NCI-H2029 treated with DMSO at 0.1 percent for 48 hours (cell line): ENCODE data around the gene LHX5.
"Not testable (repeated sequence)": the region's sequence is repeated elsewhere in the genome, so short reads cannot be mapped to it uniquely, and the experiment has no call there.

Source experiments
- DNase-seq: peaks from one replicate; lab custom pipeline; 2025; lab: John Stamatoyannopoulos, UW

LHX5 gene

DNA sequence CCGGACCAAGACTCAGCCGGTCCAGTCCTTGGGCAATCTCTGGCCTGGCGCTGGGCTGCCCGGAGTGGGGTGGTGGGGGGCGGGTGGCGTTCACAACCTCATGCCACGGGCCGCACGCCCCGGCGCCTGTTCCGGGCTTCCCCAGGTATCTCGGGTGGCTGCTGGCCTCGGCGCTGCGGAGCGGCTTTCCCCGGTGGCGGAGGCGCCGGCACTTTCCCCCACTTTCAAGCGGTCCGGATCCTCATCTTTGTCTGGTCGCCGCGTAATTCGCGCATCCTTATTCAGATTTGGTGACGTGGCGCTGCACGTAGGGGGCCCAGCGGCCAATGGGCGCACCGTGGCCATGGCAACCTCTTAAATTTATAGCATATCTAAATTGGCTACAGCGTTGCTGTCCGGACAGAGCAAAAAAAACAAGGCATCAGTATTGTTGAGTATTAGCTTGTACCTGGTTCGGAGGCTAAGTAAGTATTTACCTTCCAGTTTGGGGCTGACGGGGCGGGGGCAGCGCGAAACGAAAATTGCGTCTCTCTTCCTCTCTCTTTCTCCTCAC, at the start of gene LHX5:
Gene LHX5, minus strand, starts transcription at position 253 of the 553 bp plus-strand sequence. CDS start 373 bp downstream, outside the sequence.
- DNase-seq: no peak

DNA sequence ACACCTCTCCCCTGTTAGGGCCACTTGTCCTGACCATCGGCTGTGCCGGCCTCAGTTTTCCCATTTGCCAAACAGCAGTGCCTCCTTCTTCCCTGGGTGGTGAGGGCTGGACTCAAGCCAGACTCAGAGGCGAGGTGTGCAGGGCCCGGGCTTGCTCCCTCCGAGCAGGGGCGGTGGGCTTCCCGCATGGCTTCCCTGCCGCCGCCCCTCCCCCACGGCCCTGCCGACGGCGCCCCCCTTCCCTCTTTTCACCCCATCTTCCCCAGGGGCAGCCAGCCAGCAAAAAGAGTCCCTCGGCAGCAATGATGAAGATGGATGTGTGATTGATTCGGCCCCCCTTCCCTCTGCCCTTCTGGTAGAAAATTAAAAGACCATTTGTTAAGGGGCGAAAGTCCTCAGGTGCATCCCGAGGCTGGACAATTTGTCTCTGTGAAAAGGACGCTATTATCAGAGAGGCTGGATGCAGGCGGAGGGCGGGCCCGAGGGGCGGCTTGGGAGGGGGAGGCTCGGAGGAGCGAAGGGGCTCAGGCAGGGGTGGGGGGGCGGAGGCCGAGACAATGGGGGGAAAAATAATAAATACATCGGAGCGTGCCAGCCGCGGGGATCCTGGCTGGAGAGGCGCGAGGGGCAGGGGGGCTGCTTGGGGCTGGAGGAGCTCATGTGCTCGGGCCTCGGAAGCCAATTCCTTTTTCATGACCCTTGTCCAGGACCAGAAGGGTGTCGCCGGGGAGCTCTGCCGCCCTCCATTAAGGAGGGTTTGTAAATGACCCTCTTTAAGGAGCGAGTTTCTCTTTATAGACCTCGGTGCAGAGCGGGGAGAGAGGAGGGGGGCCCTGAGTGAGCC, 48.0 kb upstream of the LHX5 start:
- no peak for DNase-seq

DNA sequence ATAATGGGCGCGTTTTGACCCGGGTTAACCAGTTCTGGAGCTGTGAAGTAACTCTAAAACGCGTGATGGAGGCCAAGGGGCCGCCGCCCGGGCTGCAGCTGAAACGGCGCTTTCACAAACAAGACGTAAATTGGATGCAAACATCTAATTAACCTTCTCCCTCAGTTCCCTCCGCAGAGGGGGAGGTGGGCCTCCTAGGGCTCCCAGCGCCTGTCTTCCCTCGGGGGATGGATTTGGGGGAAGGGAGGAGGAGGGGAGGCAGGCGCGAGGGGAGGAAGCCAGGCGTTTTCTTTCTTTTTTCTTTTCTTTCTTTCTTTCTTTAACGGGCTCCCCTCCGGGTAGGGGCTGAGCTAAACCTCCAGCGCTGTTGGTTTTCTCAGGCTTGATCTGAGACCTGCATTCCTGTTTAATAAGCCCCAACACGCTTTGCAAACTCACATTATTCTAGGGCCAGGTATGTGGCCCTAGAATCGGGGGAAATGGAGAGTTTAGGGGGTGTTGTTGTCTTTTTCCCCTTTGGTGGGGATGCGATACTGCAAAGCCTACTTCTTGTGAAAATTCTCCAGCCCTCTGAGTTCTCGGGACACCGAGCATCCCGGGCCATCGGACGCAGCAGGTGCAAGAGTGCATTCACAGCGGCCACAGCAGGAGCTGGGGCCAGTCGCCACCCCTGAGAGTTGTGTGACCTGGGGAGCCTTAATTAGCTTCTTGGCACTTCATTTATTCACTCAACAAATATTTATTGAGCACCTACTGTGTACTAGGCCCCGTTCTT, 43.6 kb upstream of the LHX5 start:
- no peak for DNase-seq

DNA sequence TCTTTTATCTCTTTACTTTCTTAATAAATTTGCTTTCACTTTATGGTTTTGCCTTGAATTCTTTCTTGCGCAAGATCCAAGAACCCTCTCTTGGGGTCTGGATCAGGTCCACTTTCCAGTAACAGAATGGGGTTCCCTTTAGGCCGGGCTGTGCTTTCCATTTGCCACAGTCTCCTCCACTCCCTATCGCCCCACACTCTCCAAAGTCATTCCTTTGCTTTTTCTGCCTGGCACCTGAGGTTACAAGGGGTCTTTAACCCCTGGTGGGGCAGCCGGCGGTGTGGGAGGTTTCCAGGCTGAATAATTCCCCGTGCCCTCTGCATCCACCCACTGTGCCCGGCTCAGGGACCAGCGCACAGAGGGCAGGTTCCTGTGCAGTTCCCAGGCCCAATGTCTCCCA, 42.9 kb upstream of the LHX5 start:
- DNase-seq: no peak

DNA sequence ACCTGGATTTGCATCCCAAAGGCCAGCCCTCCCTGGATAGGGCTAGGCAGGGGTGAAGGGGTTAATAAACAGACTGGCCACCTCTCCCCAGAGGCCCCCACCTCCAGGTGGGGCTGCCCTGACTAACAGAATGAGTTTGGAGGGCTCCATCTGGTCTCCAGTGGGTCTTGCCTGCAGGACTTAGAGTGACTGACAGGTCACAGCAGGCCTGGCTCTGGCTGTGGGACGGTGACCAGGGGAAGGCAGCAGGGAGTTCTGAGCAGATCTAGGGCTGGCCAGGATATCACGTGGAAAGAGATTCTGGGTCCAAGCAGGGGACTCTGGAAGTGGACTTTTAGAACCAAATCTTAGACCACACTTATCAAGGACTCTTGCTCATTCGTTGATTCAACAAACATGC, 40.9 kb upstream of the LHX5 start:
- no peak for DNase-seq

DNA sequence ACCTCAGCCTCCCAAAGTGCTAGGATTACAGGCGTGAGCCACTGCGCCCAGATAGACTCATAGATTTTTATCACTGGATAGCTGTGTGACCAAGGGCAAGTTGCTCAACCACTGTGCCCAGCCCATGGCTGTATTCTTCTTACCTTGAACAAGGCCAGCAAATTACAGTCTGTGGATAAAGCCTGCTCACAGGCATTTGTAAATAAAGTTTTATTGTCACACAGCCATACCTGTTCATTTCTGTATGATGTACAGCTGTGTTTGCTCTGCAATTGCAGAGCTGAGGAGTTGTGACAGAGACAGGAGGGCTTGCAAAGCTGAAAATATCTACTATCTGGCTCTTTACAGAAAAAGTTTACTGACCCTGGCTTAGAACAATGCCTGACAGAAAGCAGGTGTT, 35.2 kb upstream of the LHX5 start:
- DNase-seq: no peak

DNA sequence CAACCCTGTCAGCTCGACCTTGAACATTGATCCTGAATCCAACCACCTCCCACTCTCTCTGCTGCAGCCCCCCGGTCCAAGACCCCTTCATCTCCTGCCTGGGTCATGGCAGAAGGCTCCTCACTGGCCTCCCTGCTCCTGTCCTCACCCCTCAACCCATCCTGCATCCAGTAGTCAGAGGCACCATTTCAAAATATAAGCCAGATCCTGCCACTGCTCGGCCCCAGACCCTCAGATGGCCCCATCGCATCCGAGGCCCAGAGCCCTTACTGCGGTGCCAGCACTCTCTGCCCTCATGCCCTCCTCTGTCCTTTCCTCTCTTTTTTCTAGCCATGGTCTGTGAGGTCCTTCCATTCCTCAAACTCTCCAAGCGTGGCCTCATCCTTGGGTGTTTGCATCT, 34.3 kb upstream of the LHX5 start:
- DNase-seq: no peak

DNA sequence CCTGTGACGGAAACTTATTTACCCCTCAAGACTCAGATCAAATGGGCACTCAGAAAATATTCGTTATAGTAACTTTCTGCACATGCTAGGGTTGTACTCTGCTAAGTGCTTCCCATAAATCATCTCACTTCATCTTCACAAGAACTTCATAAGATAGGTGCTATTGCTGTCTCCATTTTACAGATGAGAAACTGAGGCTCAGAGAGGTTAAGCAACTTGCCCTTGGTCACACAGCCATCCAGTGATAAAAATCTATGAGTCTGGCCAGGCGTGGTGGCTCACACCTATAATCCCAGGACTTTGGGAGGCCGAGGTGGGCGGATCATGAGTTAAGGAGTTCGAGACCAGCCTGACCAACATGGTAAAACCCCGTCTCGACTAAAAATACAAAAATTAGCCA, 33.2 kb upstream of the LHX5 start:
- no peak for DNase-seq

DNA sequence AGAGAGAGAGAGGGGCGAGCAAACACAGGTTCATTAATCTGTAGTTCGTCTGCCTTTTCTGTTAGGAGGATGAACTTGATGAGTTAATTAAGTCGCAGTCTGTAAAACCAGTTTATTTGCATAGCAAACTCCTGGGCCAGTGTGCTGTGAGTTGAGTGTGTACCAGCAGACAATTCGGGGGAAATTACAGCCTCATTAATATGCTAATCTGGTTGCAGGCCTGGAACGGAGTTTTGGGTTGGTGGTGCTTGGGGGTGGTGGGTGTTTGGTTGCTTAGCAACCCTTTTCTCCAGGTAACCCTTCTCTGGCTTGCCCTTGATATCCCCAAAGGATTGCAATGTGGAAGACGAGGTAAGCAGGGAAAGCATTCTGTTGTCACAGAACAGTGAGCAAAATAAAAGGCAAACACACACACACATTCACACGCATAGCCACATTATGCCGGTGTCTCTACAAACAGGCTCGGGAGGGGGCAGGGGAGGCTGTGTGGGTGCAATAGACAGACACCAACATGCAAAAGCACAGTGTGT, 29.2 kb upstream of the LHX5 start:
- no peak for DNase-seq

DNA sequence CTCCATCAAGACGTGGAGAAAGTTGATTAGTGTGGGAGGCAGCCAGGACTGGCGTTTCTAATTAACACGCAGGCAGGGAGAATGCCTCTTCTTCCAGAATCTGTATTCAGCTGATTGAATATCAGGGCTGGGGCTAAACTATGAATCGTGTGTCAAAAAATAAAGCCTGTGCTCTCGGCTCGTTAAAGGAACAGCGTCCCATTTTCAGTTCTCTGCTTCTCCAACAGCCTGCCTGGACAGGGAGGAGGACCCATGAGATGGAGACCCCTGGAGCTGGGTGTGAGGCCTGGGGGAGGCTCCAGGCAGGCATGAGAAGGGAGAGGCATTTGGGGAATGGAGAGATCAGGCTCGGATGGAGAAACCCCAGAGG, 28.6 kb upstream of the LHX5 start:
- DNase-seq: no peak

DNA sequence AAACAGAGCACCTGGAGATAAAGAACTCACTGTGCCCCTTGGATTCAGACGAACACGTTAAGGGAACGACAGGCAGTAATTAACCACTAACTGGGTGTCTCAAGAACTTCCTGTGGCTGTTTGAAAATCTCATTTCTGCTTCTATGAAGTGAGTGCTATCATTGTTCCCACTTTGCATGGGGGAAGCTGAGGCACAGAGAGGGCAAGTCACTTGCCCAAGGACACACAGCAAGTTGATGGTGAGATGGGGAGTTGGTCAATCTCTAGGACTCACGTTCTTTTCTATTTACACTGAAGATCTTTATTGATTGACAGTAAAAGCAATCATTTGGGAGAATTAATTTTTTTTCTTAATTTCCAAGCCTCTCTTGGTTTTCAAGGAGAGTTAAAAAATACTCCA, 26.8 kb upstream of the LHX5 start:
- DNase-seq: no peak

DNA sequence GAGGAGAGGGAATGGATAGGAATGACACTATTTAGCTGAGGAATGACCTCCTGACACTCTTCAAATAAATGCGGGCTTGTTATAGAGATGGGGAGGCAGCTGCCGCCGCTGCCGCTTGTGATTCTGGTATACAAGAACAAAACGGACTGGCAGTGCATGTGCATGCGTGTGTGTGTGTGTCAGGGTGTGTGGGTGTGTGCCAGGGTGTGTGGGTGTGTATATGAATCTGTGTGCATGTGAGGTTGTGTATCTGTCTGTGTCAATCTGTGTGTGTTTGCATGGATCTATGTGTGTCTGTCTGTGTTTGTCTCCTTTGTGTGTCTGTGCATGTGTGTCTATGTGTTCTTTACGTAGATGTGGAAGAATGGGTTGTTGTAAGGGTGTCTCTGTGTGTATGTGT, 26.0 kb upstream of the LHX5 start:
- DNase-seq: no peak

DNA sequence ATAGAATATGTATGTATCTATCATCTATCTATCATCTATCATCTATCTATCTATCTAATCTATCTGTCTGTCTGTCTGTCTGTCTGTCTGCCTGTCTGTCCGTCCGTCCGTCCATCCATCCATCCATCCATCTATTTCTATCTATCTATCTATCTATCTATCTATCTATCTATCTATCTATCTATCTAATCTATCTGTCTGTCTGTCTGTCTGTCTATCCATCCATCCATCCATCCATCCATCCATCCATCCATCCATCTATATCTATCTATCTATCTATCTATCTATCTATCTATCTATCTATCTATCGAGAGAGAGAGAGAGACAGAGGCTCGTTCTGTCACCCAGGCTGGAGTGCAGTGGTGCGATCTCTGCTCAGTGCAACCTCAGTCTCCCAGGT, 24.3 kb upstream of the LHX5 start:
- DNase-seq: not testable (repeated sequence)

DNA sequence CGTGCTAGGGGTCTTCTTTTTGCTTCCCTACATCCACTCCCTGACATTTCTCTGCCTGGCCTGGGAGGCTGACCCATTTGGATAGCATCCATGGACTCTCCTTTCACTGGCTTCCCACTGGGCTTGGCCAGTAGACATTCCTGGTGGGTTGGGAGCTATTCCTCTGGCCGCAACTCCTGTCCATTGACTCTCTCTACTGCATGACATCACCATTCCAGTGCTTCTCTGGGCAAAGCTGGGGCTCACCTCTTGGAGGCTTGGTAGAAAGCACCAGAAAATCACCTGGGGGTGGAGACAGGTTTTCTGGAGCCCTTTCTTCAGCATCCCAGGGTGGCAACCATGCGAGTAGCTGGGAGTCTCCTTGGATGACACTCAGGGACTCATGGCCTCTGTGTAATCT, 16.7 kb upstream of the LHX5 start:
- no peak for DNase-seq

DNA sequence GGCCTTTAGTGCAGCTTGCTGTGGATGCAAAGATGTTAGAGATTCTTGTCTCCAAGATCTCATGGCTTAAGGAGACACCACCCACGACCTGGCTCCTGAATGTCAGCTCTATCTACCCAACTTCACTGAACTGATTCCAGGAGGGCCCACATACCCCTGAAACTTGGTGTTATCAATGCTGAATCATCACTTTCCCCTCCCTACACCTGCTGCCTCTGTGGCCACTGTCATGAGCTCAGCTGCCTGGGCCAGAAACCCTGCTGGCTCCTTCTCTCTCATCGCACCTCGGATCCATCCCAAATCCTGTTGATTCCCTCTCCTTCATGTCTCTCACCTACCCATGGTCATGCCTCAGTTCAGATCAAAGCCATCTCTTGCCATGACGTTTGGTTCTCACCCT, 15.1 kb upstream of the LHX5 start:
- DNase-seq: no peak

DNA sequence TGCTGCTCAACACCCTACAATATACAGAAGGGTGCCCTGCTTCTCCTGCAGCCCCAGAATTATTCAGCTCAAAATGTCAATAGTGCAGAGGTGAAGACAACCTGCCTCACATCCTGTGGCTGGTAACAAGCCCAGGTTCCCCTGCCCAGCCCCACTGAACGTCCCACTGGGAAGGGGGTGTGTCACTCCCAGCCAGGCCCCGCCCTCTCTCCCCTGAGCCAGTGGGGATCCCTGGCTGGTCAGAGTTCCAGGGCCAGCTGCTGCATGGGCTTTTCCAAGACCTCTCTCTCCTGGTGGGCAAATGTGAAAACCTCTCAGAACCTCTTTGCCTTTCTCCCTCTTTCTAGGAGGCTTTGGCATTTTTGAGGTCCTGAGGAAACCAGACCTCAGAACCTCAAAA, 13.7 kb upstream of the LHX5 start:
- no peak for DNase-seq

DNA sequence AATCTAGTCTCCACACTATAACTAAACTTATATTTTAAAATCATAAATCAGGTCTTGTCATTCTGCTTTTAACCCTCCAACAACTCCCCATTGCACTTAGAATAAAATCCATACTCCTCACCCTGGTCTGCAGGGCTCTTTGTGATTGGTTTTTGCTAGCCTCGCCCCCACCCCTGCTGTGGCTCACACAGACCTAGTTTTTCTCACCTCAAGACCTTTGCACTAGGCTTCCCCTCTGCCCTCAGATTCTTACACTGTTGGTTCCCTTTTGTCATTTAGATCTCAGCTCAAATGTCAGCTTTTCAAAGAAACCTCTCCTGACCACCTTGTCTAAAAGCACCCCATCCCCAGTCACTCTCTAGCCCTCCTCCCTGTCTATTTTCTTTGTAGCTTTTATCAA, 10.7 kb upstream of the LHX5 start:
- DNase-seq: no peak

DNA sequence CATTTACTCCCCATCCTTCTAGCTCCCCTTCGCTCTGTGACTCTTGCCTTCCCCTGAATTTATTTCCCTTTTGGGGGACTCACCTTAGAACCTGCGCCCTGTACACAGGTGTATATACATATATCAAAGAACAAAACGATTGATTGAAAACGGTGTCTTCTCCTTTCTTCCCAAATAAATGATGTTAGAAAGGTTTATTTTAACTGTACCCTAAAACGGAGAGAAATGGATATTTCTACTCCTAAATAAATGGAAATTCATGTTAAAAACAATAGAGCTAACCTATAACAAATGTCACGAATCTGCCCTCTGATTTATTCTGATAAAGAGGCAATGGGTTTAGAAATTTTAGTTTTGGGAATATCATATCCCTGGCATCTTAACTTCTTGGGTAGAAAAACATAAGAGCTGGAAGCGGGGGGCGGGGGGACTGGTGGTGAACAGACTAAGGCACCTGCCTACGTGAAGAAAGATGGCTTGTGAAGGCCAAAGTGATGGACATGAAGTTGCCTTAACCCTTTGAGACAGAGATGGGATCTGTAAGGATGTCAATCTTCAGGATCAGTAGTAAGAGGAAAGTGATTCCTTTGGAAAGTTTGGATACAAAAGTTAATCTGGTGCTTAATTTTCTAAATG, 8.8 kb upstream of the LHX5 start:
- DNase-seq: no peak

DNA sequence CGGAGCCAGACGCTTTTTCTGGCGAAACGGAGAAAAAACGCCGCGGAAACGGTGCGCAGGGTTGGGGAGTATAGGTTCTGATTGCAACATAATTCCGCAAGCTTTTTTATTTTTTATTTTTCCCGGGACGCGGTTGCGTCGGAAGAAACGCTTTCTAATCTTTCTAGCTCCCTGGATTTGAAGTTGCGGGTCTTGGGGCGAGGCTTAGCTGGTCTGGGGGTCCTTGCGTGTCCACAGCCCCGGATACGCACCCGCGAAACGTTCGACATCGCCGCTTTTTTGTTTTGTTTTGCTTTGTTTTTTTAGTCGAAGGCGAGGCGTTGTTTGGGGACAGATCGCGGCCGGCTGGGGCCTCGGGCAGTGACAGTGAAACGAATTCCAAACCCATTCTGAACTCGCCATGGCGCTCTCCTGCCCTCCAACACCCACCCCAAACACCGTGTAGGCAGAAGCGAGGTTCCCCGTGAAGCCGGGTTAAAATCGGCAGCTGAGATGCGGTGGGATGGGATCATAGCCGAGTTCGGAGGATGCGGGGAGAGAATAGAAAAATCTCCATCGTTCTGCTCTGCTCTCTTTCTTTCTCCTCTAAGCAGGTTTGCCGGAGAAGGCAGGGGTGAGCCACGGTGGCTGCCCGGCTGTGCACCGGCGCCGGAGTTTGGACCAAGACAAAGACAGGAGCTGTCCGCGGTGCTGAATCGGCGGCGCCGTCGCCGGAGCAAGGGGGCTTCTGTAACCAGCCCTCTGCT, 8.1 kb upstream of the LHX5 start:
- DNase-seq: no peak

DNA sequence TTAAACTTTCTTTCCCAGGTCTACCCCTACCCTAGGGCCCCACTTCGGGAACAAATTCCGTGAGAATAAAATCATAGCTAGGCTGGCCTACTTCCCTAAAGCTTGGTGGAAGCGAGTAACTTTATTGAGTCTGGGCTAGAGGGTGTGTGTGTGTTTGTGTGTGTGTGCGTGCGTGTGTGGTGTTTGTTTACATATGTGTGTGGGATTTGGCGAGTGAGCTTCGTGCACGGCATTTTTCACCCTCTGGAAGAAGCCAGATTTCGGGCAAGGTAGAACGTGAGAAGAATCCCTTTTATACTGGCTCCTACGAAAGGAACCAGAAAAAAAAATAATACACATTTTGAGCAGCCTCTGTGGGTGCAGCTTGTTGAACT, 7.5 kb upstream of the LHX5 start:
- no peak for DNase-seq

DNA sequence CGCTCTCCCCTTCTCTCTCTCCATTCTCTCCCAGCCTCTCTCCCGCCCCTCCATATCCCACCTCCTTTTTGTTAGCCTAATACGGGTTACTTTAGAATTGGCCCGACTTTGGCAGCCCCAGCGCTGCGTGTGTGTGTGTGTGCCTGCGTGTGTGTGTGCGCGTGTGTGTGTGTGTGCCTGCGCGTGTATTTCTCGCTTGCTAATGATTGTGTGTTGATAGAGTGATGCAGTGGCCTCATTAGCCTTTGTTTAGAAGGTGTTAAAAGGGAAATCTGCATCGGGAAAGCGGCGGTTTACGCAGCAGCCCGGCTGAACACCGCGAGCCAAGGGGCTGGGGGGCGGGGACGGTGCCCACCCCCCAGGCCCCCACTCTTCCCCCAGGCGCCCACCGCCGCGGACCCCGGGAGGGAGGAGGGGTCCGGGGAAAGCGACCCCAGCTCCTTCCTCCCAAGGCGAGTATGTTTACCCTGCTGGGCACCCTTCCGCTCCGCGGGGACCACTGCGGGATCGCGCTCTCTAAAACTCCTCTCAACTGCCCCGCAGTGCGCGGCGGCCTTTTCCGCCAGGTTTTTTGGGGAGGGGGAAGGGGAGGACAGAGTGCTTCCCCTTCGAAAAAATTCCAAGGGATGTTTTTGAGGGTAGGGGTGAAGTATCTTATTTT, 6.8 kb upstream of the LHX5 start:
- DNase-seq: no peak
